ENCODE results near the gene RHCE.
"Not testable (repeated sequence)": the region's sequence is repeated elsewhere in the genome, so short reads cannot be mapped to it uniquely, and the experiment has no call there.

GRCh38 chr1:25419339-25419738, 1.3 kb downstream of the RHCE start:
- not testable (repeated sequence) for TF ChIP-seq USF2 (CRISPR knock-in tag; IDR thresholded peaks at IDR 0.05); CTCF (IDR thresholded peaks at IDR 0.05 in 2 of 3, conservative IDR thresholded peaks at IDR 0.05 in 1 of 3; ENCODE audit: insufficient read depth in 2 of 3, low read depth in 1 of 3, low read length in 3 of 3); BCL6 (CRISPR knock-in tag; IDR thresholded peaks at IDR 0.05); ZNF124 (CRISPR knock-in tag; IDR thresholded peaks at IDR 0.05); RAD21 (CRISPR knock-in tag; conservative IDR thresholded peaks at IDR 0.05 in 1 of 2, IDR thresholded peaks at IDR 0.05 in 1 of 2)

Measured in K562 (cell line).